Testis (tissue), 3 donors: ENCODE results near the gene TDRD9. TPM values are rescaled to one million over a fixed set of nuclear protein-coding genes. Genes with fewer than 3 reads are reported as not detected.
A peak's percentile ranks its signal among the peaks of the same experiment; 100 is the strongest.

Experiments used
- DNase-seq: peaks from one replicate; pipeline ENCODE4 v3.0.0-alpha.2; 2019
- H3K27ac ChIP-seq, 2 donors: fragments of 200-600 bp; sonication (generic); one replicate each; pipeline ENCODE4 v1.5.1; 2019
- H3K27me3 ChIP-seq: fragments of 200-600 bp; sonication (generic); one replicate; pipeline ENCODE4 v1.5.1; 2019
- H3K36me3 ChIP-seq: fragments of 200-600 bp; sonication (generic); one replicate; pipeline ENCODE4 v1.5.1; 2017; ENCODE audit warnings: low read depth; ENCODE audit errors: missing control alignments
- H3K4me1 ChIP-seq: fragments of 200-600 bp; sonication (generic); one replicate; pipeline ENCODE4 v1.5.1; 2019
- H3K4me3 ChIP-seq, 2 donors: fragments of 200-600 bp; sonication (generic); one replicate each; pipeline ENCODE4 v1.5.1; 2017 to 2019
- H3K9me3 ChIP-seq: fragments of 200-600 bp; sonication (generic); one replicate; pipeline ENCODE4 v1.5.1; 2017
- POLR2A ChIP-seq: fragments of 450-650 bp; IDR thresholded peaks from one replicate; pipeline ENCODE4 v1.6.1; 2017; ENCODE audit warnings: antibody characterized with exemption, mild to moderate bottlenecking, moderate library complexity
- WGBS, 2 donors: methylation state at CpG; one replicate each; pipeline ENCODE4 v1.1.5; 2018; 5-methylcytosine and 5-hydroxymethylcytosine counted together
- intact Hi-C: fragments of 100-400 bp; cut with DNase I; formaldehyde crosslinking; loops from one replicate; pipeline ENCODE4 v1.15.1; 2023; ENCODE audit warnings: low total_unique reads
- polyA plus RNA-seq: library from polyadenylated mRNA; stranded (reverse); fragments of 350-450 nt; fragmentation: Illumina TruSeq; extraction: RNeasy Lipid Tissue Mini Kit (QIAGEN cat#74804); gene quantifications from one replicate; pipeline ENCODE4 v1.2.3, GENCODE V29; 2014; ENCODE audit warnings: low read depth, low replicate concordance; ENCODE audit not compliant: insufficient read depth
- total RNA-seq, 2 donors: library from RNA; depleted of rRNA; stranded (reverse); fragments of >200 nt; gene quantifications; one replicate each; pipeline ENCODE4 v1.2.3, GENCODE V29; 2016
- TF ChIP-seq, protein P1 (sequence below), 3 experiments: fragments of 450-650 bp in 2 of 3; fragments of 200-600 bp in 1 of 3; sonication (generic) in 1 of 3; IDR thresholded peaks; one replicate each; pipeline ENCODE4 v1.5.1; 2016 to 2019; ENCODE audit warnings: antibody characterized with exemption in 3 of 3, mild to moderate bottlenecking in 2 of 3, moderate library complexity in 1 of 3

TDRD9 gene
- total and polyA plus RNA-seq, 3 donors from 2014 or later: 41.8 to 72.8 (median 68.5) TPM

DNA sequence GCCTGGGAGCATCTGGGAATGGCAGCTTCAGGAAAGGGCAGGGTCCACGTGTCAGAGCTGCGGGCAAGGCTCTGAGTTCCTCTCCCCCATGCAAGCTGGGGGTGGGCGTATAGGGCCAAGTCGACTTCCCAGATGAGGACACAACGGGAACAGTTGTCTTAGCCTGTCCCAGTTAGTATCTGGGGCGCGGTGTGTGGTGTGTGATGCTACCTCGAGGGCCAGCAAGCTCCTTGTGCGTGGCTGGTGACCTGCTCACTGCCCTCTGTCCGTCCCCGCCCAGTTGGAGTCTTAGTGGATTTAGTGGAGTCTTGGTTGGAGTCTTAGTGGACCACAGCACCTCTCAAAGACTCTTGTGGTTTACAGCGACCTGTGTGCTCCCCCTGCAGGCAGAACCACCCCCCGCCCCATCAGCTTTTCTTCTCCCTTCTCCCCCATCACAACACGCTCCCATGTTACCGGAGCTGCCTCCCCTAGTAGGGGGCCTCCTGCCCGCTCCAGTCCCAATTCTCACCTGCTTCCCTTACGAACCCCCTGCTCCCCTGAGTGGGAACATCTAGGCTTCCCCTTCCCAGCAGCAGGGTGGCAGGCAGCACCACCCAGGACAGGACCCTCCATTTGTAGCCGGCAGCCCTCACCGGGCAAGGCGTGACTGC lies 165.9 kb downstream of the TDRD9 start:
- intact Hi-C loops: no loop called here
- DNase-seq: no peak

DNA sequence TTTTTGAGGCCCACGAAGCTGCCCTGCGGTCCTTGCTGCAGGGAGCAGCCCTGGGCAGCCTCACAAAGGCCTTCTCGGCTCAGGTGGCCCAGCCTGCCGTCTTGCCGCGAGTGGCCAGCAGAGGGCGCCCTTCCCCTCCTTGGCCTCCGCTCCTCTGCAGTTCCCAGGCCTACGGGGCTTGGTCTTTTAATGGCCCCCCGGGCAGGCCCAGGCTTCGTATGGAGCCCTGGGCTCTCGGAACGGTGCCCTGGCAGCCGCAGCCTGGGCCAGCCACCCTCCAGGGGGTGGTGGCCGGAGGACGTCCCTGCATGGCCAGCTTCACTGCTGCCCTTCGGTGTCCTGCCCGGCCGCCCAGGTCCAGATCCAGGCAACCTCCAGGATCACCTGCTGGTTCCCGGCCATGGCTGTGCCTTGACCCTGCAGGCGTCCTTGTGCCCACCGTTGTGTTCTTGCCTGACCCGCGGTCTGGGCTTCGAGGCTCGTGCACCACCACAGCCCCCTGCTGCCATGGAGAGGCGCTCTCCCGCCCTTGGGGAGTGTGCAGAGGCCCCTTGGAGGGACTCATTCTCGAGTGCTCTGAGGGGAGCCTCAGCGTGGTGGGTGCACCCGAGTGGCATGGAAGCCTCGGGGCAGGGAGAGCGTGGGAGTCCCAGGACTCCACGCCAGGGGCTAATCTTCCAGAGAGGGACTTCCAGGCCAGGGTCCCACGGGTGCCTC lies 166.6 kb downstream of the TDRD9 start:
- DNase-seq: peak; percentile 82
- no peak overlapping the region for H3K27ac ChIP-seq
- no peaks in the 10 kb centered on the region for H3K9me3 ChIP-seq
- WGBS, 2 donors: 58 to 79% methylated on average over 11 to 22 of the region's 35 CpGs
- H3K4me1 ChIP-seq: no peaks in the 10 kb centered on the region
- H3K36me3 ChIP-seq: no peaks in the 10 kb centered on the region
- TF ChIP-seq, protein P1, sequence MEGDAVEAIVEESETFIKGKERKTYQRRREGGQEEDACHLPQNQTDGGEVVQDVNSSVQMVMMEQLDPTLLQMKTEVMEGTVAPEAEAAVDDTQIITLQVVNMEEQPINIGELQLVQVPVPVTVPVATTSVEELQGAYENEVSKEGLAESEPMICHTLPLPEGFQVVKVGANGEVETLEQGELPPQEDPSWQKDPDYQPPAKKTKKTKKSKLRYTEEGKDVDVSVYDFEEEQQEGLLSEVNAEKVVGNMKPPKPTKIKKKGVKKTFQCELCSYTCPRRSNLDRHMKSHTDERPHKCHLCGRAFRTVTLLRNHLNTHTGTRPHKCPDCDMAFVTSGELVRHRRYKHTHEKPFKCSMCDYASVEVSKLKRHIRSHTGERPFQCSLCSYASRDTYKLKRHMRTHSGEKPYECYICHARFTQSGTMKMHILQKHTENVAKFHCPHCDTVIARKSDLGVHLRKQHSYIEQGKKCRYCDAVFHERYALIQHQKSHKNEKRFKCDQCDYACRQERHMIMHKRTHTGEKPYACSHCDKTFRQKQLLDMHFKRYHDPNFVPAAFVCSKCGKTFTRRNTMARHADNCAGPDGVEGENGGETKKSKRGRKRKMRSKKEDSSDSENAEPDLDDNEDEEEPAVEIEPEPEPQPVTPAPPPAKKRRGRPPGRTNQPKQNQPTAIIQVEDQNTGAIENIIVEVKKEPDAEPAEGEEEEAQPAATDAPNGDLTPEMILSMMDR (IDR thresholded peaks at IDR 0.05): peak; percentile 84 to 91 (median 85)
- no peak for TF ChIP-seq POLR2A
- intact Hi-C loops: no loop called here
- H3K4me3 ChIP-seq: no peak overlapping the region
- no peaks in the 10 kb centered on the region for H3K27me3 ChIP-seq

More for the DNA sequence above, 165.9 kb downstream of the TDRD9 start:
- H3K27ac ChIP-seq: no peak overlapping the region
- H3K27me3 ChIP-seq: no peaks in the 10 kb centered on the region
- no peaks in the 10 kb centered on the region for H3K36me3 ChIP-seq
- H3K4me1 ChIP-seq: no peaks in the 10 kb centered on the region
- H3K4me3 ChIP-seq: no peak overlapping the region
- no peaks in the 10 kb centered on the region for H3K9me3 ChIP-seq
- TF ChIP-seq, protein P1 (IDR thresholded peaks at IDR 0.05): no peak
- TF ChIP-seq POLR2A: no peak
- 34 to 71% methylated on average over 3 to 20 of the region's 20 CpGs for WGBS, 2 donors

DNA sequence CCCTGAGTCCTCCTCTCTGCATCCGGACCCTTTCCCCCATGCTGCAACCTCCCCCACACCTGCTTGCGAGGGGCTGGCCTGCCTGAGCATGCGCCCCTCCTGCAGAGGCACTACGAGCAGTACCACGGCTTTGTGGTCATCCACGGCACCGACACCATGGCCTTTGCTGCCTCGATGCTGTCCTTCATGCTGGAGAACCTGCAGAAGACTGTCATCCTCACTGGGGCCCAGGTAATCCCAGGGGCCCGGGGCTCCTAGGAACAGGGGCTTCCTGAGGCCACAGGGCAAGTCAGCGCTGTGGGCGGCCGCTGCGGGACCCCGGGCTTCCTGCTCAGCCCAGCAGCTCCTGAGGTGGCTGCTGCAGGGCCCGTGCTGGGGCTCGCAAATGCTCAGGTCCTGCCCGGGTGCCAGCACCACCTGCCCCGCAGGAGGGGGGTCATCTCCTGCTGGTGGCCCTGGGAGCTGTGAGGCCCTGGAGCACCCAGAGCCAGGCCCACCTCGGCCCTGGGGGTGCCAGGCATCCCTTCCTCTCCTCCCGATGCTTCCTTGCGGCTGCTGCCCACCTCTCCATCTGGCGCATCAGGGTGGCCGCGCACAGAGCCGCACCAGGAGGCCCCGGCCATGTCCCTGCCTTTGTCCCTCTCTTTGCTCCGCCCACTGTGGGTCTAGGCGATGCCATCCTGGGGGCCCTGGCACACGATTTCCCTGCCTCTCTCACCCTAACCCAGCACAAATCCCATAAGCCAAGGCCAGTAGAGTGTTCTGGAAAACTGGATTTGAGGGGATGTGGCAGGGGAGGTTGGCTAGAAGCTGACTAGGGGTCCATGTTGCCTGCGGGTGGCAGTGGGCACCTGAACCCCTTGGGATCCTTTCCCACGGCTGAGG lies 167.4 kb downstream of the TDRD9 start:
- Histone ChIP-seq H3K27ac (no peak overlapping the region), H3K4me3 (no peak overlapping the region), H3K27me3 (no peaks in the 10 kb centered on the region), H3K9me3 (no peaks in the 10 kb centered on the region), H3K4me1 (no peaks in the 10 kb centered on the region), H3K36me3 (no peaks in the 10 kb centered on the region)
- intact Hi-C loops: no loop called here
- DNase-seq: no peak
- no peak for TF ChIP-seq POLR2A
- TF ChIP-seq, protein P1 (IDR thresholded peaks at IDR 0.05): no peak
- WGBS, 2 donors: 91 to 92% methylated on average over 13 to 26 of the region's 31 CpGs

DNA sequence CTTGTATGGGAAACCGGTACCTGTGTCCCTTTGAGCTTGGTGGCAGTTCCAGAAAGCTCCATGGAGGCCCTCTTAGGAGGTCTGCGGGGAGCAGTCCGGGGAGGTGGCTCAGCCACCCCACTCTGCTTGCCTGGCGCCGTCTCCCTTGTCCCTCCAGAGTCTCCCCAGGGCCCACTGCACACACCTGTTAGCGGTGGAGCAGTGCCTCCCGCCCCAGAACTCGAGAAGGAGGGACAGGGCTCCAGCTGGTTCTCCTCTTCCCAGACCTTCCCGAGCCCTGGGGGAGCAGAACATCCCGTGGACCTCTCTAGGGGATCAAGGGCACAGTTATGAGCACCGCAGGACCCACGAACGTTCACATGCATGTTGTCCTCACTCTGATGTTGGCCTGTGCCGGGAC lies 168.1 kb downstream of the TDRD9 start:
- H3K27me3 ChIP-seq: no peaks in the 10 kb centered on the region
- no peak for DNase-seq
- 84 to 86% methylated on average over 1 to 14 of the region's 14 CpGs for WGBS, 2 donors

More for the DNA sequence above, 168.1 kb downstream of the TDRD9 start:
- Histone ChIP-seq H3K4me3 (no peak overlapping the region), H3K36me3 (no peaks in the 10 kb centered on the region), H3K27ac (no peak overlapping the region), H3K4me1 (no peaks in the 10 kb centered on the region), H3K9me3 (no peaks in the 10 kb centered on the region)
- intact Hi-C loops: no loop called here
- no peak for TF ChIP-seq POLR2A
- TF ChIP-seq, protein P1 (IDR thresholded peaks at IDR 0.05): no peak
